Measurements from ENCODE around the gene FATE1. TPM values are rescaled to one million over a fixed set of nuclear protein-coding genes. Genes with fewer than 3 reads are reported as not detected.

The FATE1 gene
- total RNA-seq, 1 donor from 2014 or later, result not detected

DNA sequence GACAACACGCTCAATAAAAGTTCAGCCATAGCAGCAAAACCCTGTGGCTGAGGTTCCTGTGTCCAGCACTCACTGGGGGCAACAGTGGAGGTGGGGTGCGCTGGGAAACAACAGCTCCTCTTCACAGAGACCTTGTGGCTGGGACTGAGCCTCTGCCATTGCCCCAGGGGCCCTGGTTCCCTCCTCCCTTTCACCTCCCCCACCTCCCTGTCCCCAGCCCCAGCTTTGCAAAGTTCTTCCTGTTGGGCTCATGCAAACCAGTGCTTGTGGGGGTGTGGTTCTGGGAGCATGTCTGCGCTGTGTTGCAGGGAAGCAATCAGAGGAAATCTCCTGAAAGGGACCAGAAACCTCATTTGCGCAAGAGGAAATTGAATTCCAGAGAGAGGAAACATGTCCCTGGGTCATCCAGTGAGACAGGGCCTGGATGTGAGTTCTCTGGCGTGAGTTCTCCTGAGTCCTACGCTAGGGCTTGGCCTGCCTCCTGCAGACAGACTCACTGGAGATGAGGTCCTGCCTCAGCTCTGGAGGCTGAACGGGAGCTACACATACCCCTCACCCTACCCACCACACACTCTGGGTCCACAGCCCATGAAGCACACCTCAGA, 7.4 kb downstream of the FATE1 start:
- TF ChIP-seq, protein P1, sequence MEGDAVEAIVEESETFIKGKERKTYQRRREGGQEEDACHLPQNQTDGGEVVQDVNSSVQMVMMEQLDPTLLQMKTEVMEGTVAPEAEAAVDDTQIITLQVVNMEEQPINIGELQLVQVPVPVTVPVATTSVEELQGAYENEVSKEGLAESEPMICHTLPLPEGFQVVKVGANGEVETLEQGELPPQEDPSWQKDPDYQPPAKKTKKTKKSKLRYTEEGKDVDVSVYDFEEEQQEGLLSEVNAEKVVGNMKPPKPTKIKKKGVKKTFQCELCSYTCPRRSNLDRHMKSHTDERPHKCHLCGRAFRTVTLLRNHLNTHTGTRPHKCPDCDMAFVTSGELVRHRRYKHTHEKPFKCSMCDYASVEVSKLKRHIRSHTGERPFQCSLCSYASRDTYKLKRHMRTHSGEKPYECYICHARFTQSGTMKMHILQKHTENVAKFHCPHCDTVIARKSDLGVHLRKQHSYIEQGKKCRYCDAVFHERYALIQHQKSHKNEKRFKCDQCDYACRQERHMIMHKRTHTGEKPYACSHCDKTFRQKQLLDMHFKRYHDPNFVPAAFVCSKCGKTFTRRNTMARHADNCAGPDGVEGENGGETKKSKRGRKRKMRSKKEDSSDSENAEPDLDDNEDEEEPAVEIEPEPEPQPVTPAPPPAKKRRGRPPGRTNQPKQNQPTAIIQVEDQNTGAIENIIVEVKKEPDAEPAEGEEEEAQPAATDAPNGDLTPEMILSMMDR (IDR thresholded peaks at IDR 0.05), result no peak
- Mint-ChIP-seq H3K36me3 (ENCODE audit: unreplicated experiment) (no peaks in the 10 kb centered on the region), H3K27ac (ENCODE audit: unreplicated experiment) (no peak overlapping the region), H3K4me1 (ENCODE audit: unreplicated experiment) (no peaks in the 10 kb centered on the region), H3K27me3 (ENCODE audit: unreplicated experiment) (no peaks in the 10 kb centered on the region), H3K4me3 (ENCODE audit: unreplicated experiment) (no peak overlapping the region), H3K9me3 (ENCODE audit: unreplicated experiment) (peaks cover 25% of the 10 kb centered on the region)
- DNase-seq (ENCODE audit: extremely low spot score, unreplicated experiment), result no peak

DNA sequence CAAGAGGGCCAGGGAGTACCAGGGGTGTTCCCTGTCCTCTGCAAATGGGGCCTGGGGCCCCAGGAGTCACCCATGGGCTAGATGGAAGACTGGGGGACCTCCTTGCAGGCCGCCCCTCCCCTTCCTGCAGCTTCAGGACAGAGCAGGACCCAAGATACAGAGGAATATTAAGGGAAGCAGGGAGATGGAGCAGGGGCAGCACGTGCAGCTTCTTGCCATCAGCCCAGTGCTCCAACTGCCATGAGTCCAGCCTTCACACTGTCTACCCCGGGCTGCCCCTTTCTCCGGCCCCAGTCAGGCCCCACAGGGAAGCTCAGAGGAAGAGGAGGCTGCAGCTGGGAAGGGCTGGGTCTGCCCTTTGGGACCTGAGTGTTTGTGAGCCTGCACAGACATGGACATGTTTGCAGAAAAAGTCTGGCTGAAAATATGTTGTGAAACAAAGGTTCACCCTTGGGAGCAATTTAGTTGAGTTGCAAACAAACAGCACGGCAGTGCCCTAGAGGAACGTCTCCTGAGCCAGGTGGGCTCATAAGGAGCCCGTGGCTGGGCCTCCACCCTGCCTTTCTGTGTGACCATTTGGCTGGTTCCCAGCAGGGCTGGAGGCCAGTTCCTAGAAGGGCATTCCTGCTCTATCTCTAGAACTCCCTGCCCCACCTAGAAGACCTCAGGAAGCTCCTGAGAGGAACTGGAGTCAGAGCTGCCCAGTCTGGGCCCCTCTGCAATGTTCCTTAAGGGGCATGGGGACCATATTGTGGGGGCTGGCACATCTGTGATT, 8.9 kb downstream of the FATE1 start:
- no peaks in the 10 kb centered on the region for H3K4me1 Mint-ChIP-seq (ENCODE audit: unreplicated experiment)
- peaks cover 28% of the 10 kb centered on the region for H3K9me3 Mint-ChIP-seq (ENCODE audit: unreplicated experiment)
- TF ChIP-seq, protein P1 (IDR thresholded peaks at IDR 0.05), result no peak
- H3K36me3 Mint-ChIP-seq (ENCODE audit: unreplicated experiment), result no peaks in the 10 kb centered on the region
- H3K27ac Mint-ChIP-seq (ENCODE audit: unreplicated experiment), result no peak overlapping the region
- no peaks in the 10 kb centered on the region for H3K27me3 Mint-ChIP-seq (ENCODE audit: unreplicated experiment)
- DNase-seq (ENCODE audit: extremely low spot score, unreplicated experiment), result no peak
- H3K4me3 Mint-ChIP-seq (ENCODE audit: unreplicated experiment), result no peak overlapping the region

DNA sequence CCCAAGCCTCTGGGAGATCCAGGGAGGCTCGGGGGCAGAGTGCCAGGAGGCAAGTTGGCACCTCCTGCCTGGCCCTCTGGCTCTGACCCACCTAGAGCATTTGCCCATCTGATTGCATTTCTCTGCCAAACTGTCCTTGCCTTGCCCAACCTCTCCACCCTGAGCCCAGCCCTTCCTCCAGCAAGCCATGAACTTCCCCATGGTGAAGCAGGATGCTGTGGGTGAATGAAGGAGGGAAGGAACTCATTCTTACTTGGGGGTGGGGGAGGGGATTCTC, 9.4 kb downstream of the FATE1 start:
- H3K9me3 Mint-ChIP-seq (ENCODE audit: unreplicated experiment), result peaks cover 29% of the 10 kb centered on the region
- H3K4me3 Mint-ChIP-seq (ENCODE audit: unreplicated experiment), result no peak overlapping the region
- H3K36me3 Mint-ChIP-seq (ENCODE audit: unreplicated experiment), result no peaks in the 10 kb centered on the region
- H3K27ac Mint-ChIP-seq (ENCODE audit: unreplicated experiment), result no peak overlapping the region
- TF ChIP-seq, protein P1 (IDR thresholded peaks at IDR 0.05), result no peak
- DNase-seq (ENCODE audit: extremely low spot score, unreplicated experiment), result no peak
- no peaks in the 10 kb centered on the region for H3K27me3 Mint-ChIP-seq (ENCODE audit: unreplicated experiment)
- H3K4me1 Mint-ChIP-seq (ENCODE audit: unreplicated experiment), result no peaks in the 10 kb centered on the region

DNA sequence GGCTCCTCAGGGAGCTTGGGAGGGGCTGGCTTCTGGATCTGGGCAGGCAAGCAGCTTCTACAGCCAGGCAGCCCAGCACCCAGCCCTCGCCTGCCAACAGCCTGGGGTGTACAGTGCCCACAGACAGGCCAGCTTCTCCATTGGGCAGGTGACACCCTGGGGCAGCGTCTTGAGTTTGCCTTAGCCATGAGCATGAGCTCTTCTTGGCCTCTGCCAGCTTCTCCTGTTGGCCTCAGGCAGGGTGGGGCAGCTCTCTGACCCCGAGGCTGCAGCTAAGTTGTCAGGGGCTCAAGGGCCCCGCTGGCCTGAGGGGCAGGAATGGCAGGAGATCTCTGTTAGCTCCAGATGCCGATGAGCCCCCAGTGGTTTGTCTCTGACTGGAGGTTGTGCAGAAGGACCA, 10.9 kb downstream of the FATE1 start:
- Mint-ChIP-seq H3K9me3 (ENCODE audit: unreplicated experiment) (peaks cover 33% of the 10 kb centered on the region), H3K4me3 (ENCODE audit: unreplicated experiment) (no peak overlapping the region), H3K27ac (ENCODE audit: unreplicated experiment) (no peak overlapping the region), H3K4me1 (ENCODE audit: unreplicated experiment) (no peaks in the 10 kb centered on the region), H3K27me3 (ENCODE audit: unreplicated experiment) (no peaks in the 10 kb centered on the region), H3K36me3 (ENCODE audit: unreplicated experiment) (no peaks in the 10 kb centered on the region)
- TF ChIP-seq, protein P1 (IDR thresholded peaks at IDR 0.05), result no peak
- DNase-seq (ENCODE audit: extremely low spot score, unreplicated experiment), result no peak

DNA sequence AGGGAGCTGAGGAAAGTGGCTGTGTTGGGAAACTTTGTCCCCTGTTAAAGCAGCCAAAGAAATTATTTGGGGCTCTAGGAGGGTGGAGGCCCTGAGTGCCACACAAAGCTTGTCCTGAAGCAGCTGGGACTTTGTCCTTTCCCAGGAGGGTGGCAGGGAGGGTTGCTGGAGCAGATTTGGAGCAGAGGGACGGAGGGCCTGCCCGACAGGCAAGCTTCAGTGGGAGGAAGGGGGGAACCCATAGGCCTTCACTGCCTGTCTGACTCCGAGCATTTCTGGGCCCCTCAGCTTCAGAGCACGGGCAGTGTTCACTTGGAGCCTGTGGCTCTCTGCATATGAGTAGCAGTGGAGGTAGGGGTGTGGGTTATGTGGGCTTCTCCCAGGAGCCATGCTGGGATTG, 11.5 kb downstream of the FATE1 start:
- Mint-ChIP-seq H3K4me1 (ENCODE audit: unreplicated experiment) (no peaks in the 10 kb centered on the region), H3K36me3 (ENCODE audit: unreplicated experiment) (no peaks in the 10 kb centered on the region), H3K27me3 (ENCODE audit: unreplicated experiment) (no peaks in the 10 kb centered on the region), H3K27ac (ENCODE audit: unreplicated experiment) (no peak overlapping the region), H3K4me3 (ENCODE audit: unreplicated experiment) (no peak overlapping the region), H3K9me3 (ENCODE audit: unreplicated experiment) (peaks cover 33% of the 10 kb centered on the region)
- TF ChIP-seq, protein P1 (IDR thresholded peaks at IDR 0.05), result no peak
- DNase-seq (ENCODE audit: extremely low spot score, unreplicated experiment), result no peak

Measured in osteocyte (in vitro differentiated cells).